ENCODE results near the gene PARVB.

Gene PARVB

DNA sequence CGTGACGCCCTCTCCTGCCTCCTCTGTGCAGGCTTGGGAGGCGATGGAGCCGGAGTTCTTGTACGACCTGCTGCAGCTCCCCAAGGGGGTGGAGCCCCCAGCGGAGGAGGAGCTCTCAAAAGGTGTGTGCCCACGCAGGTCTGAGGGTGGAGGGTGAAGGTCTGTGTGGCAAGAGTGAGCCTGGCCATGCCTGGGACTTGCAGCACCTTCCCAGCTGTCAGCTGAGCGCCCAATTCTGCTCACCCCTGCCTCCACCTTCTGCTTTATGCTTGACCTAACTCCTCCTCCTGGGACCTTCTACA is 159.1 kb downstream of the PARVB start:
- DNase-seq (ENCODE audit: low read depth), result no peak

DNA sequence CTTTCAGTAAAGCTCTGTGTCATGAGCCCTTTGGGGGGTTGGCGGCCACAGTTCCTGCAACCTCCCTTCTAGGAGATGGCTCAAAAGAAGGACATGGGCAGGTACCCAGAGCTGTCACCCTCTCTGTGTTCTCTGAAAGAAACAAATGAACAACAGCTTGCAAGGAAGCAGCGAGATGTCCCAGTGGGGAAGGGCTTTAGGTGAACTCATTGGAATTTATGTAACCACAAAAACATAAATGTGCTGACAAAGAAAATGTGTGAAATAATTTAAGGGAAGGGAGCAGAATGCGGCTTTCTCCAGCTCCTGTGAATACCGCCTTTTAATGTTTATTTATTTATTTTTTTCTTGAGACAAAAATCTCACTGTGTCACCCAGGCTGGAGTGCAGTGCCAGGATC is 159.9 kb downstream of the PARVB start:
- no peak for DNase-seq (ENCODE audit: low read depth)

DNA sequence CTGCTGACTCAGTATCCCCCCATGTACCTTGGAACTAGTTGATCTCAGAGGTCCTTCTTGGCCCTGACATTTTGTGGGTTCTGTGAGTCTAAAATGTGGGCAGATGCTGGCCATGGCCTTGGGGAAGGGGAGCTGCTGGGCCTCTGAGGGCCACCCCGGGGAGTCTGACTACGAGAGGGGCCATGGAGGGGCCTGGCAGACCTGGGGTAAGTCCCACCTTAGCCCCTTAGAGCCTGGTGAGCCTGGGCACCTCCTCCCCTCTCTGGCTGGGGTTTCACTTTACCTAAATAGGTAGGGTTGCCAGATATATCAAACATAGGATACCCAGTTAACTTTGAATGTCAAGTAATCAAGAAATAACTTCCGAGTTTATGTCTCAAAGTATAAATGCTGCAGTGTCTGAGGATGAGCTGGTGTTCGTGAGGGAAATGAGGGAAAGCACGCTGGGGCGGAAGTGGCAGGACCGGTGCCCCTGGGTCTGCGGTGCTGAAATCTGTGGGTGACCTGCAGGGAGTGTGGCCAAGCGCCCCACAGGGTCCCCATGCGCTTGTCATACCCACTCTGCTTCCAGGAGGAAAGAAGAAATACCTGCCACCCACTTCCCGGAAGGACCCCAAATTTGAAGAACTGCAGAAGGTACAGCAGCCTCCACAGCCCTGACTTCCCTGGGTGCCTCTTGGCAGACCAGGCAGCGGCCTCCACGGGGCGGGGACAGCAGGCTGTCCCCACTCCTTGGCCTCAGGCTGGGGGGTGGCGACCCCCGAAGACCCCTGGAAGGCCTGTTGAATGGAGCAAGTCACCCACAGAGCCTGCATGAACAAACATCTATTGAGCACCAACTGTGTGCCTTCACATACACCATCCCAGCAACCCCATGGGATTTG is 161.4 kb downstream of the PARVB start:
- DNase-seq (ENCODE audit: low read depth), result no peak

DNA sequence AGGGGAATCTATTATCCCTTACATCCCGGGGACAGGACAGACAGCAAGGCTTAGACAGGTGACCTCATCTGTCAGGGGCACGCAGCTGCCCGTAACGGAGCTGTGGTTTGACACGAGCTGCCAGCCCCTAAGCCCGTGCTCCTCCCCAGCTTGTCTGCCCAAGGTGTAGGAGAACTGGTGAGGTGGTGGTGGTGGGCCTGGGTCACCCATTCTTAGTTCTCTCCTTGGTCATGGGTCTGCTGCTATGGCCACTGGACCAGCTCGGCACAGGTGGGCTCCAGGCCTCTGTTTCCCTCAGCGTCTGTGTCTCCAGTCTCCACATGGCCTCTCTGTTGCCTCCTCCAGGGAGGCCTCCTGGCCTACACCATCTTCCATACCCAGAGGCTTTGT is 162.0 kb downstream of the PARVB start:
- no peak for DNase-seq (ENCODE audit: low read depth)

DNA sequence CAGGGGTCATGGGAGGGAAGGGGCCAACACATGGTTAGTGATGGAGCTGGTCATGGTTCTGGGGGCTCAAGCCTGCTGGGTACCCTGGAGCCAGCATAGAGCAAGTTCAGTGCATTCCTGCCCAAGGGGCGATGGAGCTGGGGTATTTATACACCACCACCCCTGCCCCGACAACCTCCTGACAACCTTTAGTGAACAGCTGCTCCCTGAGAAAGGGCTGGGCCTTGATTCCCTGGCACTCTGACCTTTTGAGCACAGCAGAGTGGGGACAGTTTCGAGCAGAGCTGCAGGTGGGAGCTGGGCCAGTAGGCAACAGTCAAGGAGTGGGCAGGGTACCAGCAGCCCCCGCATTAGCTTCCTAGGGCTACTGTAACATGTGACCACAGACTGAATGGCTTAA is 162.6 kb downstream of the PARVB start:
- no peak for DNase-seq (ENCODE audit: low read depth)

DNA sequence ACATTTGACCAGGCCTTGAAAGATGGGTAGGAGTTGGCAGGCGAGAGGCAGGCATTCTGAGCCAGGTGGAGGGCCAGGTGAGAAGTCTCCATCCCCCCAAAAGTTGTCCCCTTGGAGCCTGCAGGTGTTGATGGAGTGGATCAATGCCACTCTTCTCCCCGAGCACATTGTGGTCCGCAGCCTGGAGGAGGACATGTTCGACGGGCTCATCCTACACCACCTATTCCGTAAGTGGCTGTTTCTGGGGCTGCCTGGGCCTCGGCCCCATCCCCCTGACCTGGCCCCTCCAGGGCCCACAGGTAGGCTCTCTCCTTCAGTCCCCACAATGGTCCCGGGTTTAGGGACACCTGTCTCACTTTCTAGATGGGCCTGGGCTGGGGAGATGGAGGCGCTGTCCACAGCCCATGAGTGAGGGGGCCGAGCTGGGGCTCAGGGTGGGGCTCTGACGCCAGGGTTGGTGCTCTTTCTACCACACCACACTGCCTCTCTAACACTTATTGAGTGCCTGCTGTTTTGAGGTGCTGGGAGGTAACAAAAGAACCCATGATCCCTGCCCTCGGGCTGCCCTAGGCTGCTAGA is 163.6 kb downstream of the PARVB start:
- DNase-seq (ENCODE audit: low read depth), result no peak

DNA sequence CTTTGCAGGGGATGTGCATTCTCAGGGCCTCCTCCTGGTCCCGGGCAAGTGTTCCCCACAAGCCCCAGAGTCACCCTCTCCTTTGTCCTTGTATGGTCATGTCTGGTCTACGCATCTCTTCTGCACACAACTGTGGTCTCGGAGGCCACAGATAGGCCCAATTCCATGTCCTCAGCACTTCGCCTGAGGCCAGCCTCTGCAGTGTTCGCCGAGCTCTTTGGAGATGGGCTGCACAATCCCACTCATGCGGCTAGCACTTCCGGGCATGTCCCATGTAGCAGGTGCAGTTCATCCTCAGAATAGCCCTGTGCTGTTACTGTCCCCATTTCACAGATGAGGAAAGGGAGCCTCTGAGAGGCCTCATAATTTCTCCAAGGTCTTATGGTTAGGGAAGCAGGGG is 164.2 kb downstream of the PARVB start:
- no peak for DNase-seq (ENCODE audit: low read depth)

DNA sequence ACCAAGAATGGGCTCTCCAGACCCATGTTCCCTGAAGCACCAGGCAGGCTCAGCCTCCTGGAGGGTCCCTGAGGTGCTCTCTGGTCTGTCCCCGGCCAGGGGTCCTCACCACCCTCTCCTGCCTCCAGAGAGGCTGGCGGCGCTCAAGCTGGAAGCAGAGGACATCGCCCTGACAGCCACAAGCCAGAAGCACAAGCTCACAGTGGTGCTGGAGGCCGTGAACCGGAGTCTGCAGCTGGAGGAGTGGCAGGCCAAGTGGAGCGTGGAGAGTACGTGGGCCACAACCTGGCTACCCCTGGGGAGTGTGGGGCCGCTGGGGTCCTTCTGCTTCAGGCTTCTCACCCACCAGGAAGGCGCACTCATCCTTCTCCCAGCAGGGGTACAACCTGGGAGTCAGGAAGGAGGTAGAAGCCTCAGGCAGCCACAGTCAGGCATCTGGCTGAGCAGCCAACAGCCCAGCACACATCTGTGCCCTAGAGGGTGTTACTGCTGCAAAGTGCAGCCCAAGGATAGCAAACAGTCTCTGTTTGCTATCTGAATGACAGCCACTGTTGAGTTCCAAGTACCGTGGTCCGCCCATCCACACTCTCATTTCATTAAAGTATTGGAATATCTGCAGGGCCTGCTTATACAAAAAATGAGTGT is 165.0 kb downstream of the PARVB start:
- no peak for DNase-seq (ENCODE audit: low read depth)

DNA sequence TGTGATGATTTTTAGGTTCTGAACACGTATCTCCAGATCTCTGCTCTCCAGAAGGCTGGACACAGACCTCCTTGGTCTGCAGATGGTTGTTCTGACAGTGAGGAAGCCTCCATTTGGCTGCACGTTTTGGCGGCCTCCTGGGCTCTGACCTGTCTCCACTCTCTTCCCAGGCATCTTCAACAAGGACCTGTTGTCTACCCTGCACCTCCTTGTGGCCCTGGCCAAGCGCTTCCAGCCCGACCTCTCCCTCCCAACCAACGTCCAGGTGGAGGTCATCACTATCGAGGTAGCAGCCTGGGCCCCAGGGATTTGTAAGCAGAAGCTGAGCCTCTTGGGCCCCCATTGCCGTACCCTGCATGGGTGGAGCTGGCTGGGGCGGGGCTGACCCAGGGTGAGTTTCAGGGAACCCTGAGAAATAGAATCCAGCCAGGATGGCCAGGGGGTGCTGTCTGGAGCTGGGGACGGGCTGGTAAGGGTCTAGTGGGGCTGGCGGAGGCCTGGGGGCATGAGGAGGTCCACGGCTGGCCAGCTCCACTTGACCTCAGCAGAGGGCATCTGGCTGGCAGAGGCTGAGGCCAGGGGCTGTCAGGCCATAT is 166.4 kb downstream of the PARVB start:
- no peak for DNase-seq (ENCODE audit: low read depth)

DNA sequence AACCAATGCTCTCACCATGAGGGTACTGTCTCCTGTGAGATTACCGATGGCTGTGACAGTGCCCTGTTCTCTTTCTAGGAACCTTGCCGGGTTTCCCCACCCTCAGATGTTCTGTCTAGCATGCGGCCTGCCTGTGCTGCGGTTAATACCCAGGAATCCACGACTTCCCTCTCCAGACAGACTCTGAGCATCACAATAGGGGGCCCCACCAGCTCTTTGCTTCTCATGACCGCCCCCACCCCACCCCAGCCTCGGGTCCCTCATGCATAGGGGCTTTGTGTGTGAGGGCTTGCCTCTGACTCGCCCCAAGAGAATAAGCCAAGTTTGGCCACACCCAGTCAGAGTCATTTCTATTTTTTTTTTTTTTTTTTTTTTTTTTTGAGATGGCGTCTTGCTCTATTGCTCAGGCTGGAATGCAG is 166.9 kb downstream of the PARVB start:
- DNase-seq (ENCODE audit: low read depth), result no peak

DNA sequence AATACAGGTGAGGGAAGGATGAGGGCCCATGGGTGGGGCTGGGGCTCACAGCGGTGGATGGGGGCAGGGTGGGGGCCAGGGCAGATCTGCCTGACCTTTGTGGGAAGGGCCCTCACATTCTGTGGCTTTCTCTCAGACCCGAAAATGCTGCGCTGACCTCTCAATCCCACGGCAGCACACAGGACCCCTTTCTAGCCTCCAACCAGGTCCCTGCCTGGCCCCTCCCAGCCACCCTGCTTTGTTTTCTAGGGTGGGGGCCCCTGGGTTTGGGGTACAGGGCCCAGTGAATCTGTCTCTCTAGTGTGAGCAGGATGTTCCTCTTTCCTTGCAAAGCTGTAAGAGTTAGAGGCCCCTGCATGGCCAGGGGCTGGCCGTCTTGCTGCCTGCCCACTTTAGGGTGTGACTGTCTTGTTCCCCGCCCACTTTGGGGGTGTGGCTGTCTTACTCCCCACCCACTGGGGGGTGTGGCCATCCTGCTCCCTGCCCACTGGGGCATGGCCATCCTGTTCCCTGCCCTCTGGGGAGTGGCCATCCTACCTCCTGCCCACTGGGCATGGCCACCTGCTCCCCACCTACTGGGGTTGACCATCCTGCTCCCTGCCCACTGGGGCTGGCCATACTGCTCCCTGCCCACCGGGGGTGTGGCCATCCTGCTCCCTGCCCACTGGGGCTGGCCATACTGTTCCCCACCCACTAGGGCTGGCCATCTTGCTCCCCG is 168.2 kb downstream of the PARVB start:
- no peak for DNase-seq (ENCODE audit: low read depth)

DNA sequence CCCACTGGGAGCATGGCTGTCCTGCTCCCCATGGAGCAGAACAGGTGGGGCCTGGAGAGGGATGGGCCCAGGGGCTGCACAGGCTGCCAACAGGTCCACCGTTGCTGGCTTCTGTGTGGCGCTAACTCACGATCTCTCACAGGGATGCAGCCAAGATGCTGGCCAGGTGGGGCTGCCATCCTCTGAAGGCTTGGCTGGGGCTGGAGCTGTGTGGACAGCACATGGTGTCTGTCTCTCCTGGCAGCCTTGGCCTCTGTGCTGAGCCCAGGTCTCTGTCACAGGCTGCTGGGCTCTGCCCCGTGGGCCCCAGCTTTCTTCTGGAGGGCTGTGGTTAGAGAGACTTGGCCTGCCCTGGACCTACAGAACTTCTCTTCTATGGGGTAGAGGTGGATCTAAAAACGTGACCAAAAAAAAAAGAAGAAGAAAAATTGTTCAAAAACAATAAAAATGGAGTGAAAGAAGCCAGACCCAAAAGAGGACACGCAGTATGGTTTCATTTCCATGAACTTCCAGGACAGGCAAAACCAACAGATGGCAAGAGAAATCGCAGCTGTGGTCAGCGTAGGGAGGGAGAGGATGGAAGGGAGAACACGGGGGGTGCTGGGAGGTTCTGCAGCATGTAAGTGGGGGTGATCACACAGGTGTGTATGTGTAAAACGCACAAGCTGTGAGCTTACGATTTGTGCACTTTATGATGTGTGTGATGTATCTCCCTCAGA is 168.9 kb downstream of the PARVB start:
- DNase-seq (ENCODE audit: low read depth), result no peak

DNA sequence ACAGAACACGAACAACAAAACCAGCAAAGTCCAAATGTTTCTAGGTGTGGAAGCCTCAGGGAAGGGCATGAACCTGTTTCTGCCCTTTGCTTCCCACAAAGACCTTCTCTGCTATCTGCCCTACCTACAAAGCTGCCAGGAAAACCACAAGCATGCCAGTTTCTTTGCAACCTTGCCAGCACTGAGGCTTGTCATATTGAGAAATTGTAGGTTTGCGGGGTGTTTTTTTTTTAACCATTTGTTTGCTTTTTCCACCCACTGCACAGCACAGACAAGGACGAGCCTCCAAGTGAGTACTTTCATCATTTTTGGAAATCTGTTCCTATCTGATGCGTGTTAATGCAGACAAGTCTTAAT is 169.4 kb downstream of the PARVB start:
- no peak for DNase-seq (ENCODE audit: low read depth)

DNA sequence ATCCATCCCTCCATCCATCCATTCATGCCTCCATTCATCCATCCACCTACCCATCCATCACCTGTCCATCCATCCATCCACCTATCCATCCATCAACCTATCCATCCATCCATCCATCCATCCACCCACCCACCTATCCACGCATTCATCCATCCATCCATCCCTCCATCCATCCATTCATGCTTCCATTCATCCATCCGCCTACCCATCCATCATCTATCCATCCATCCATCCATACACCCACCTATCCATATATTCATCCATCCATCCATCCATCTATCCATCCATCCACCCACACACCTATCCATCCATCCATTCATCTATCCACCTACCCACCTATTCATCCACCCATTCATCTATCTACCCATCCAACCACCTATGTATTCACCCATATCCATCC is 170.5 kb downstream of the PARVB start:
- DNase-seq (ENCODE audit: low read depth), result no peak

DNA sequence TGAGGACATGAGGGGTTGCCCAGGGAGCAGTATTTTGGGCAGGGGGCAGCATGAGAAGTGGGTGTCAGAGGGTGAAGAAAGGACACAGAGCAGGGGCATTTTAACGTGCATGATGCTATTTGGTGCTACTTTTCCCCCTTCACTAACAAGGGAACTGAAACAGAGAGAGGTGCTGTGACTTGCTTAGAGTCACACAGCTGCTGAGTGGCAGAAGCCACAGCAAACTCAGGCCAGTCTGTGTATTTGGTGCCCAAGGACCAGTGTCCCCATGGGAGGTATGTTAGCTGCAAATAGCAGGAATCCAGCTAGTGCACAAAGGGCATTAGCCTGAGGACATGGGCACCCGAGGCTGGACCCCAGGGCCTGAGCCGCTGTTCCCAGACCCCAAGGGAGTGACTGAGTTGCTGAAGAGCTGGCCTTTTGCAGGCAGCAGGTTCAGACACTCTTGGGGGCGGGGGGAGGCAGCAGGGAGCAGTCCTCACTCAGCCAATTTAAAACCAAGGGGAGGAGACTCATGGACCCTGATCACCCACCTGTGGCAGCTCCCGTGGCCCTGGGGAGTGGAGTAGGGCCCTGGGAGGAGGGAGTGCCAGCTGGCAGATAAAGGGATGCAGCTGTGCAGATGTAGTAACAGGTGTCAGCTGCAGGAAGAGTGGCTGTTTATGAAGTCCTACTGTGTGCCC is 171.2 kb downstream of the PARVB start:
- no peak for DNase-seq (ENCODE audit: low read depth)

DNA sequence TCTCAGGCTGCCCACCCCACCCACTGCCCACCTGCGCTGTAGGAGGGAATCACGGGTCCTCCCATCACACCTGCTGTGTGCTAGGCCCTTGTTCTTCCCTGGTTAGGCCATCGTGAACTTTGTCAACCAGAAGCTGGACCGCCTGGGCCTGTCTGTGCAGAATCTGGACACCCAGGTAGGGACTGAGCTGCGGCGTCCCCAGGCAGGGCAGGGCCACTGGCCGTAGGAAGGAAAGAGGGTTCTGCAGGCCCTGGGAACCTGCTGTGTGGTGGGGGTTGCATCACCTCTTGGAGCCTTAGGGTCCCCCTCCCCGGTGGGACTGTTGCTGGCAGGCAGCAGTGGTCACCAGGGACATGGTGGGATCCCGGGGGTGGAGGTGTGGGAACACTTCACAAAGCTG is 172.1 kb downstream of the PARVB start:
- DNase-seq (ENCODE audit: low read depth), result no peak

DNA sequence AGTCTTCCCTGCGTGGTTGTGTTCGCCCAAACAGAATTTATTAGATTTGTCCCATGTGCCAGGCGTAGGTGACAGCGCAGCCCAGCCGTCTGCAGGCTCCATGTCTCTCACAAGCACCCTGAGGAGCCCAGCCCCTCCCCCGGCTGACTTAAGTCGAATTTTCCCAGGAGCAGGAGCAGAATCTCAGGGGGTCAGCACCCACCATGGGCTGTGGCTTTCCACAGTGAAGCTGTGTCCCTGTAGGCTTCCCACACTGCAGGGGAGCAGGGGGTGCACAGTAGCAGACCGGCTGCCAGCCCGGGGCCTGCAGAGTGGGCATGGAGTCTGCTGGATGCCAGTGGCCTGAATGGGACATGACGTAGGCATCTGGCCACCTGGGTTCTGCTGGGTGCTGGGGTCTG is 172.6 kb downstream of the PARVB start:
- DNase-seq (ENCODE audit: low read depth), result no peak

DNA sequence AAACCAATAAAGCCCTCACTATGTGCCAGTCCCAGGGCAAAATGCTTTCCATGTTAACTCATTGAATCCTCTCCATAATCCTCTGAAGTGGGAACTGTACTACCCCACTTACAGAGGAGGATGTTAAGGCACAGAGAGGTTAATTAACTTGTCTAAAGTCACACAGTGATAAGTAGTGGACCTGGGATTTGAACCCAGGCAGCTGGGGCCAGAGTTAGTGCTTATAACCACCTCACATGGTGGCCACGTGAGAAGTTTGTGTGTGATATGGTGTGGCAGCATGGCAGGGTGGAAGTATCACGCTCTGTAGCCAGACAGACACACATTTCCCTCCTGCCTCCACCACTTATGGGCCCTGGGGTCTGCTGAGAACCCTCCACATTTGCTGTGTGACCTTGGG is 173.2 kb downstream of the PARVB start:
- no peak for DNase-seq (ENCODE audit: low read depth)

DNA sequence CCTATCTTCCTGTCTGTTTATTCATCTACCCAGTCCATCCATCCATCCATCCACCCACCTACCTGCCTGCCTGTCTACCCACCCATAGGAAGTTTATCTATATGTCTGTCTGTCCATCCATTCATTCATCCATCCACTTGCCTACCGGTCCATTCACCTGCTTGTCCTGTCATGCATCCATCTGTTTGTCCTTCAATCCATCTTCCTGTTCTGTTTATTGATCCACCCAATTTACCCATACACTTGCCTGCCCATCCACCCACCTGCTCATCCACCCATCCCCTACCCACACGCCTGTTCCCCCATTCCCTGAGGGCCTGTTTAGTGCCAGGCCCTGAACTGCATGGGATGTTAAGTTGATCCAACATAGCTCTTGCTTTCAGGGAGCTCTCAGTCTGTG is 175.1 kb downstream of the PARVB start:
- DNase-seq (ENCODE audit: low read depth), result no peak

DNA sequence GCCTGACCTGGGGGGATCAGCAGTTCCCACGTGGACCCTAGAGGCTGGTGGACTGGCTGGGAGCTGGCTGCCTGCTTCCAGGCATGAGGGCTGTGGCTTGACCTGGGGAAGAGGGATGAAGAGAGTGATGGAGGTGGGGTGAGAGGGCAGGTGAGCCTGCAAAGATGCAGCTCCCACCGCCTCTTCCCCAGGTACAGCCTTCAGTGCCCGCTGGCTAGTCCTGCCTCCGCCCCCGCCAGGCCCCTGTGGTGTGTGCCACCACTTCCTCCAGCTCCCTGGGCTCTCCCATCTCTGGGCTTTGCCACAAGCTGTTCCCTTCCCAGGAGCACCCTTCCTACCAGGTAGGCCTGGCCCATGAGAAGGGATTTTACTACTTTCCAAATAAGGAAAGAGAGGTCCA is 175.8 kb downstream of the PARVB start:
- DNase-seq (ENCODE audit: low read depth), result no peak

DNA sequence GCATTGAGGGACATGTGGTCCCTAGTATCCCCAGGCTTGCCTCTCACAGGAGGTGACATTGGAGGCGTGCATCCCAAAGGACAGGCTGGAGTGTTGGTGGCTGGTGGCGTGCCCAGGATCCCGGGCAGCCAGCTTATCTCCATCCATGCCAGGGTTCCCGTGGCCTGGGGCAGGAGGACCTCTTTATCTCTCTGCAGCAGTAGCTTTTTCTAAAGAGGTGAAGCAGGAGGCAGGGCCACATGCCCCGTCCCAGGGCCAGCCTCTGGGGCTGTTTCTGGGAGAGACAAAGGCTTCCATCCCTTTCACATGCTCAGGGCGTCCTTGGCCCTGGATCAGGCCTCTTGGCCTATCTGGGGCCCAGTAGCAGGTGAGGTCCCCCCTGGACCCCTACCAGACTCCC is 176.3 kb downstream of the PARVB start:
- no peak for DNase-seq (ENCODE audit: low read depth)
